Measurements from ENCODE around the gene GOLPH3.

DNA sequence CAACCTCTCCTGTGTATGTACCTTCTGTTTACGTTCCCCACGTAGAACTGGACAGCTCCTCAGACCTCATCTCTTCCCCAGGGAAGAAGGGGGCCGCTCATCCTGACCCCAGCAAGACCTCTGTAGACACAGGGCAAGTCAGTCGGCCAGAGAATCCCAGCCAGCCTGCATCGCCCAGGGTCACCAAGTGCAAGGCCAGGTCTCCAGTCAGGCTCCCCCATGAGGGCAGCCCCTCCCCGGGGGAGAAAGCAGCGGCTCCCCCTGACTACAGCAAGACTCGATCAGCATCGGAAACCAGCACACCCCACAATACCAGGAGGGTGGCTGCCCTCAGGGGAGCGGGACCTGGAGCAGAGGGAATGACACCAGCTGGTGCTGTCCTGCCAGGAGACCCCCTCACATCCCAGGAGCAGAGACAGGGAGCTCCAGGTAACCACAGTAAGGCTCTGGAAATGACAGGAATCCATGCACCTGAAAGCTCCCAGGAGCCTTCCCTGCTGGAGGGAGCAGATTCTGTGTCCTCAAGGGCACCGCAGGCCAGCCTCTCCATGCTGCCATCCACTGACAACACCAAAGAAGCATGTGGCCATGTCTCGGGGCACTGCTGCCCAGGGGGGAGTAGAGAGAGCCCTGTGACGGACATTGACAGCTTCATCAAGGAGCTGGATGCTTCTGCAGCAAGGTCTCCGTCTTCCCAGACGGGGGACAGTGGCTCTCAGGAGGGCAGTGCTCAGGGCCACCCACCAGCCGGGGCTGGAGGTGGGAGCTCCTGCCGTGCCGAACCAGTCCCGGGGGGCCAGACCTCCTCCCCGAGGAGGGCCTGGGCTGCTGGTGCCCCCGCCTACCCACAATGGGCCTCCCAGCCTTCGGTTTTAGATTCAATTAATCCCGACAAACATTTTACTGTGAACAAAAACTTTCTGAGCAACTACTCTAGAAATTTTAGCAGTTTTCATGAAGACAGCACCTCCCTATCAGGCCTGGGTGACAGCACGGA, 86.7 kb downstream of the GOLPH3 start:
- TF ChIP-seq ZNF274 (IDR thresholded peaks at IDR 0.05; ENCODE audit: borderline replicate concordance, extremely low read depth, low read length): no peak
- TF ChIP-seq, protein P1, sequence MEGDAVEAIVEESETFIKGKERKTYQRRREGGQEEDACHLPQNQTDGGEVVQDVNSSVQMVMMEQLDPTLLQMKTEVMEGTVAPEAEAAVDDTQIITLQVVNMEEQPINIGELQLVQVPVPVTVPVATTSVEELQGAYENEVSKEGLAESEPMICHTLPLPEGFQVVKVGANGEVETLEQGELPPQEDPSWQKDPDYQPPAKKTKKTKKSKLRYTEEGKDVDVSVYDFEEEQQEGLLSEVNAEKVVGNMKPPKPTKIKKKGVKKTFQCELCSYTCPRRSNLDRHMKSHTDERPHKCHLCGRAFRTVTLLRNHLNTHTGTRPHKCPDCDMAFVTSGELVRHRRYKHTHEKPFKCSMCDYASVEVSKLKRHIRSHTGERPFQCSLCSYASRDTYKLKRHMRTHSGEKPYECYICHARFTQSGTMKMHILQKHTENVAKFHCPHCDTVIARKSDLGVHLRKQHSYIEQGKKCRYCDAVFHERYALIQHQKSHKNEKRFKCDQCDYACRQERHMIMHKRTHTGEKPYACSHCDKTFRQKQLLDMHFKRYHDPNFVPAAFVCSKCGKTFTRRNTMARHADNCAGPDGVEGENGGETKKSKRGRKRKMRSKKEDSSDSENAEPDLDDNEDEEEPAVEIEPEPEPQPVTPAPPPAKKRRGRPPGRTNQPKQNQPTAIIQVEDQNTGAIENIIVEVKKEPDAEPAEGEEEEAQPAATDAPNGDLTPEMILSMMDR (IDR thresholded peaks at IDR 0.05; ENCODE audit: control extremely low read depth in 1 of 3, insufficient read depth in 1 of 3, low read depth in 1 of 3, low read length in 3 of 3): no peak
- TF ChIP-seq POLR2A (IDR thresholded peaks at IDR 0.05; ENCODE audit: control extremely low read depth in 1 of 2, low read depth in 2 of 2, low read length in 2 of 2): no peak
- TF ChIP-seq, protein P2, sequence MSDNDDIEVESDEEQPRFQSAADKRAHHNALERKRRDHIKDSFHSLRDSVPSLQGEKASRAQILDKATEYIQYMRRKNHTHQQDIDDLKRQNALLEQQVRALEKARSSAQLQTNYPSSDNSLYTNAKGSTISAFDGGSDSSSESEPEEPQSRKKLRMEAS (IDR thresholded peaks at IDR 0.05): no peak

Measured in H1 (cell line).